ENCODE results near the gene THPO.

The THPO gene

DNA sequence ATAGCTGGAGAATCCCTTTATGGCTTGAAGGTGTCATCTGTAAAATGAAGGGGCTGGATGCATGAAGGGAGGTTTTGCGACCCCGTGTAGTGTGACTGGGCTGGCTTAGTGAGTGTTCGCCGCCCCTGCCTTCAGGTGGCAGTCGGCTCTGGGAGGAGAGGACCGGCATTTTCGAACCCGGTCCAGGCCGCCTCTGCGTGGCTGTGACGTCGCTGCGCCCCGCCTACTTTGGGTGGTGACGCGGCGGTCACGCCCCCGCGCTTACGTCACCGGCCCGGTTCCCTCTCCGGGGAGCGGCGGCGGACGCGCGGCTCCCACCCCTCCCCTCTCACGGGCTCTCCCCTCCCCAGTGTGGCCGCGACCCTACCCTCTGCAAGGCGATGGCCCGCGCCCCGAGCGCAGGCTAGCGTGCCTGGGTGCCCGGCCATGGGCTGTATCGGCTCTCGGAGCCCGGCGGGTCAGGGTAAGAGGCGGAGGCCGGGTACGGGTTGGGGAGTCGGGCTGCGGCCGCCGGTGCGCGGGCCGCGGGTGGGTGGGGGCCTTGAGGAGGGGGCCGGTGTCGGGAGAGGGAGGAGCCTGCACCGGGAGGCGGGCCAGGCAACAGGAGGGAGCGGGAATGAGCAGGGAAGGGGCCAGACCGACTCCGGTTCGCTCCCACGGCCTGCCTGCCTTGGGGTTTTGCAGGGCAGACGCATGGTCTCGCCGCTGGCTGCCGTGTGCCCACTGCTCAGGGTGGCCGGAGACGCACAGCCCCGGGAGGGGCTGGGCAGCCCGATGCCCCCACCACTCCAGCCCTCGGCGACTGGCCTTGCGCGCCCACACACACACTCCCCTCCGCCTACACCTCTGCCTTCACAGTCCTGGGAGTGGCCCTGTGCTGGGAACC lies 42.1 kb downstream of the THPO start:
- DNase-seq = peak; percentile 36 to 94 (median 76)

DNA sequence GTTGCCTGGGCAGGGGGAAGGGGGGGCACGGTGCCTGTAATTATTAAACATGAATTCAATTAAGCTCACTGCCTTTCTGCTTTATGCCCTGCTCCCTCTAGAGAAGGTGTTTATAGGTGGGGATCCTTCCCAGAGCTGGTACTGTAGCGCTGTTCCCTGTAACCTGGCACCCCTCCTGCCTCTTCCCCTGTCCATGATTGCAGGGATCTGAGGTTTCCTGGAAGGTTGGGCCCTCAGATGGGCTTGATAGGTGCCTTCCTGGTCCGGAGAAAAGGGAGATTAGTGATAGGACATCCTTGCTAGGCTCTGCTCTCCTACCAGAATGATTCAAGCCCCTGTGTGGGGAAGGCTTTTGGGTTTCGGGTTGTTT lies 42.7 kb downstream of the THPO start:
- no peak for DNase-seq

DNA sequence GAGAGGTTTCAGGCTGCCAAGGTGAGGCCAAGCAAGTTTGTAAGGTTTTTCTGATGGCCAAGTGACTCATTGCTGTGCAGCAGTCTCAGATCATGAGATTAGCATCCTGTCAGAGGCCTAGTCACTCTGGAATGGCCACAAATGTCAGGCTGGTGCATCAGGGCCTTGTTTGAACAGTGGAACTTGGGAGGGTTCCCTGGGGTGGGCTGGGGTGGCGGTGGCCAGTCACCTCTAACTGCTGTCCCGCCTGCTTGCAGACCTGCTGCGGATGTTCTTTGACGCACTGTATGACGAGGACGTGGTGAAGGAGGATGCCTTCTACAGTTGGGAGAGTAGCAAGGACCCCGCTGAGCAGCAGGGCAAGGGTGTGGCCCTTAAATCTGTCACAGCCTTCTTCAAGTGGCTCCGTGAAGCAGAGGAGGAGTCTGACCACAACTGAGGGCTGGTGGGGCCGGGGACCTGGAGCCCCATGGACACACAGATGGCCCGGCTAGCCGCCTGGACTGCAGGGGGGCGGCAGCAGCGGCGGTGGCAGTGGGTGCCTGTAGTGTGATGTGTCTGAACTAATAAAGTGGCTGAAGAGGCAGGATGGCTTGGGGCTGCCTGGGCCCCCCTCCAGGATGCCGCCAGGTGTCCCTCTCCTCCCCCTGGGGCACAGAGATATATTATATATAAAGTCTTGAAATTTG lies 43.4 kb downstream of the THPO start:
- no peak for DNase-seq

DNA sequence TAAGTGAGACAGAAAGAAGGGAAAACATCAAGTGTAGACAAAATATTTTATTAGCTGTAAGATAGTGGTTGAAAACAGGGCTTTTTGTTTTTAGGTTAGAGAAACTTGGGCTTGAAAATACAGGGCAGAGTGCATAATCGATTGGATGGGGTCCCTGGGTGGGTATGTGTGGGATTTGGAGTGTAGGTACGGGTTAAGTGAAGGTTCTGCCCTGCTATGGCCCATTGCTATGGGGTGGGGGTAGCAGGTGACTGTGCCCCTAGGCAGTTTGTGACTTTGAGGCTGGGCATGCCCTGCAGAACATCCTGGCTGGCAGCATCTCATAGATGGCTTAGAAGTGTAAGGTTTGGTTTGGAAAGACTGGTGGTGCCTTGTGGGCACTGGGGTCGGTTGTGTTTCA lies 44.3 kb downstream of the THPO start:
- no peak for DNase-seq

DNA sequence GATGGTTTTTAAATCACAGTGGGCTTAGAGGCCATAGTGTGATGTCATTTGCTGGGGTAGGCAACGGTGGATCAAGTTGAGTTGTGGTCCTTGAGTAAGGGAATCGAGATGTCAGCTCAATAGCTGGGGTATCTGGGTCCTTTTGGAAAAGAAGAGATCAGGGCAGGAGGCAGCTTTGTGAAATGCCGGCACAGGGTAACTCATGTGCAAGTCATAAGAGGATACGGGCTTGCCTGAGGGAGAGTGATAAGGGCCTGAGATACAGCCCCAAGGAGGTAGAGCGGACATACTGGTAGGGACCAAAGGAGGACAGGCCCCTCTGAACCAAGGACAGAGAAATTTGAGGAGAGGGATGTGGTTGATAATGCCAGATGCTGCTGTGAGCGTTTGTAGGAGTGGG lies 44.8 kb downstream of the THPO start:
- DNase-seq = no peak

DNA sequence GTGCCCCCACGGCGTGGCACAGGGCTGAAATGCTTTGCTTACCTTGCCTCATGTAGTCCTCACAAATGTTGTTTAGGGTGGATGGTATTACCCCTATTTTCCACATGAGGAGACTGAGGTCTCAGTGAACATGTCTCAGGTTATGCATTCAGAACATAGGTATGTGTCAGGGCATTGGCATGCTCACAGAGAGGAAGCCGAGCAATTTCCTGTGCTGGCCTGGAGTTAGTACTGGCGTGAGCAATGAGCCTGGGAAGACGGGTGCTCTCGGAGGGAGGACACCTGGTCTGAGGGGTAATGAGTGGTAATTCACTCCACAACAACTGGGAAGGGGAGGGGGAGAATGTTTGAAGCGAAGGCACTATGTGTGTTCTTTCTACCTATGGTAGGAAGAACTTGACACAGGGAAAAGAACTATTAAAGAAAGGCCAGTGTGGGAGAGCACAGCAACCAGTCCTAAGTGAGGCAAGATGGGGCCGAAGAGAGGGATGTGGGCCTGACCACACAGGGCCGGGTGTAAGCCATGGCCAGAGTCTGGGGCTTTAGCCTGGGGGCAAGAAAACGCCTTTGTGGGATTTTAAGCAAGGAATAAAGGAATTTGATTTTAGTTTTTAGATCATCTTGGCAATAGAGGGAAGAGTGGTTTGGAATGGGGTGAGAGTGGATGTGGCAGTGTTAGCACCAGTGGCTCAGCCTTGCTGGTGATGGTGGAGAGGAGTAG lies 45.5 kb downstream of the THPO start:
- DNase-seq = no peak

DNA sequence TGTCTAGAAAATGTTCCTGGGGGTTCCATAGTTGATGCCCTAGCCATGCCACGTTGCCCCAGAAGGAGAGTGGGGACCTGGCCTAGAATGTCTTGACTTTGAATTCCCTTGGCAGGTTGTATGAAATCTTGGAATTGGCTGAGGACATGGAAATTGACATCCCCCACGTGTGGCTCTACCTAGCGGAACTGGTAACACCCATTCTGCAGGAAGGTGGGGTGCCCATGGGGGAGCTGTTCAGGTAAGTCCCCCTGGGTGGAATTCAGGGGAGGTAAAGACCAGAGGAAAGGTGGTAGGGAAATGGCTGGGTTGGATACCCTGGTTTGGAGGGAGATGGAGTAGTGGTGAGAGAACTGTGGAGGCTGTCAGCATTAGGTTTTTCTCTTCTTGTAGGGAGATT lies 49.5 kb downstream of the THPO start:
- DNase-seq = no peak

DNA sequence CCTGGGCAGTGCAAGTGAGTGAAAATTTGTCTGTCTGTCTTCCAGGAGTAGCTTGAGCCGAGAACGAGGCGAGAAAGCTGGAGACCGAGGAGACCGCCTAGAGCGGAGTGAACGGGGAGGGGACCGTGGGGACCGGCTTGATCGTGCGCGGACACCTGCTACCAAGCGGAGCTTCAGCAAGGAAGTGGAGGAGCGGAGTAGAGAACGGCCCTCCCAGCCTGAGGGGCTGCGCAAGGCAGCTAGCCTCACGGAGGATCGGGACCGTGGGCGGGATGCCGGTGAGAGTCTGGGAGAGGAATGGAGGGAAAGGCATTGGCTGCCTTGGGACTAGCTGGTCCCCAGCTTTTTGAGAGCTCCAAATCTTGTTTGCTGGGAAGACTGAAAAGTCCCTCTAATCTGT lies 50.8 kb downstream of the THPO start:
- DNase-seq = no peak

DNA sequence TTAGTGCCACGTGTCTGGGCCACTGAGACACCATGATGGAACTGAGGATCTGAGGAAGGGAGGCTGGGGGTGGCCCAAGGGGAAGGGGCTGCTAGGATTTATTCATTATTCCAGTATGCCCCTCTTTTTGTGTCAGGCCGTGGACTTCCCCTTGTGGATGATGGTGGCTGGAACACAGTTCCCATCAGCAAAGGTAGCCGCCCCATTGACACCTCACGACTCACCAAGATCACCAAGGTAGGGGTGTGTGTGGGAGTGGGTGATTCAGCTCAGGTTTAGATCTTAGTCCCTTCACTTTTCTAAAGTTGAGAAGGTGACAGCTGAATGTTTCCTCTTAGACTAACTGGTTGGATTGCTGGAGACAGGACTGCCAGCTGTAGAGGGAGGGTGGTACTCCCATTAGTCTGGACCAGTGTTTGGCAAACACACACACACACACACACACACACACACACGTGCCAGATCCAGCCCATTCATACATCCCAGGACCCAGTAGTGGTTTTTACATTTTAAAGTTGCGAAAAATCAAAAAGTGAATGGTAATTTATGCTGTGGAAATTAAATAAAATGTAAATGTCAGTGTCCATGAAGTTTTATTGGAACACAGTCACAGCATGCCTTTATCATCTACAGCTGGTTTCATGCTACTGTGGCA lies 52.2 kb downstream of the THPO start:
- DNase-seq = no peak

DNA sequence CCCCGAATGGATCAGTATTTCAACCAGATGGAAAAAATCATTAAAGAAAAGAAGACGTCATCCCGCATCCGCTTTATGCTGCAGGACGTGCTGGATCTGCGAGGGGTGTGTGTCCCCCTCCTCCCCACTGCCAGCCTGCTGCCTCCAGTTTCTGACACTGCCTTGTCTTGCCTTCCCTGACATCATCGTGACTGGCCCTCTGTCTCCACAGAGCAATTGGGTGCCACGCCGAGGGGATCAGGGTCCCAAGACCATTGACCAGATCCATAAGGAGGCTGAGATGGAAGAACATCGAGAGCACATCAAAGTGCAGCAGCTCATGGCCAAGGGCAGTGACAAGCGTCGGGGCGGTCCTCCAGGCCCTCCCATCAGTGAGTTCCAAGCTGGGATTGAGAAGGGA lies 52.7 kb downstream of the THPO start:
- DNase-seq = no peak

DNA sequence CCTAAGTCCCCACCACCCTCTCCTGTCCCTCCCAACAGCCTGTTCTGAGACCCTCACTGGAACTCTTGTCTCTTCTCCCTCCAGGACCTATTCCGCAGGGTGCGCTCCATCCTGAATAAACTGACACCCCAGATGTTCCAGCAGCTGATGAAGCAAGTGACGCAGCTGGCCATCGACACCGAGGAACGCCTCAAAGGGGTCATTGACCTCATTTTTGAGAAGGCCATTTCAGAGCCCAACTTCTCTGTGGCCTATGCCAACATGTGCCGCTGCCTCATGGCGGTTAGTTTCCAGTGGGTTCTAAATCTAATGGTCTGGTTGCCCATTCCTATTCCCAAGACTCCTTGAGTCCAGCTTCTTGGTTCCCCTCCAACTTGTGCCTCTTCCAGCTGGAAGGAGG lies 54.3 kb downstream of the THPO start:
- DNase-seq = no peak

DNA sequence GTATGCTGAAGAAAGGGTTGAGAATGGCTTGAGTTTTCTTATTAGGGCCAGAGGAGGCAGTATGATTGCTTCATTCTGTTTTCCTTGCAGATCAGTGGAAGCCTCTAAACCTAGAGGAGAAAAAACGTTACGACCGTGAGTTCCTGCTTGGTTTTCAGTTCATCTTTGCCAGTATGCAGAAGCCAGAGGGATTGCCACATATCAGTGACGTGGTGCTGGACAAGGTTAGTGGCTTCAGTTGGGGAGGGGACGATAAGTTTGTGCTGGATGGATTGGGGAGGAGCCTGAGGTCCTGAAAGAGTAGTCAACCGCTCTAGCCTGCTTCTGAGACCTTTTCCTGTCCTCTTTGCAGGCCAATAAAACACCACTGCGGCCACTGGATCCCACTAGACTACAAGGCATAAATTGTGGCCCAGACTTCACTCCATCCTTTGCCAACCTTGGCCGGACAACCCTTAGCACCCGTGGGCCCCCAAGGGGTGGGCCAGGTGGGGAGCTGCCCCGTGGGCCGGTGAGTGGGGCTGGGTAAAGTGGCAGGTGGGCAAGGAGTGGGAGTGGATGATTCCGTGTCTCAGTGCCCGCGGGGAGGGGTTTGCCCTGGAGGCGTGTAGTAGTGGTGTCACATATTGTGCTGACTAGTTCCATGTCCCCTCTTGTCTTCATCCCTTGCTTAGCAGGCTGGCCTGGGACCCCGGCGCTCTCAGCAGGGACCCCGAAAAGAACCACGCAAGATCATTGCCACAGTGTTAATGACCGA lies 55.1 kb downstream of the THPO start:
- DNase-seq = no peak
